ENCODE results near the gene PDE7B. TPM values are rescaled to one million over a fixed set of nuclear protein-coding genes. Genes with fewer than 3 reads are reported as not detected.

Gene PDE7B
- total and polyA plus RNA-seq, 2 of the 8 experiments (the other 6 are each of a cell fraction or from before 2014, with no cell fraction given), result not detected

DNA sequence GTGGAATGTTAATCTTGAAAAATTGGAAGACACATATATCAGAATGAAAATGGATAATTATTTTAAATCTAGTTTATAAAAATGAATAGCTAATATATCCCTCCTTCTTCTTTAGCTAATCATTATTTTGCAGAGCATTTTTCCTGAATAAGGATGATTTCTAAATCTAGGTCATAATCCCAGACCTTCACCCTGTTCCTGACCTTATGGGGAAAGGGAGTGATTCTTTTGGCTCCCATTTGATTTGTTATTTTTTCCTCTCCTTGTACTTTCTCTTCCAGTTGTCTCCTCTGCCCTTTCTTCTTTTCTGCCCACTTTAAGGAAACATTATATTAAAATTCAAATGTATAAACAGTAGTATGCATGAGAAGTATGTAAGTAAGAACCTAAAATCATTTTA is 208.6 kb downstream of the PDE7B start:
- Histone ChIP-seq H3K23ac (ENCODE audit: insufficient read length) (no peak overlapping the region), H3K18ac (ENCODE audit: extremely low read depth, low read length) (no peak overlapping the region), H3K9ac (replicated peaks in 1 of 4; ENCODE audit: extremely low read depth in 1 of 4, low read depth in 3 of 4, low read length in 3 of 4) (no peak overlapping the region), H3K4me1 (replicated peaks in 1 of 4; ENCODE audit: control insufficient read depth in 3 of 4, insufficient read depth in 4 of 4, low read length in 3 of 4) (no peaks in the 10 kb centered on the region), H2BK5ac (ENCODE audit: low read depth, low read length) (no peak overlapping the region), H3K4me3 (ENCODE audit: extremely low read depth in 1 of 4, insufficient read depth in 2 of 4, low read depth in 3 of 4, low read length in 4 of 4) (no peak overlapping the region), H4K20me1 (replicated peaks in 1 of 2; ENCODE audit: control insufficient read depth in 1 of 2, insufficient read depth in 2 of 2, low read length in 2 of 2) (no peaks in the 10 kb centered on the region), H2AFZ (ENCODE audit: low read length) (no peak overlapping the region), H3K79me1 (ENCODE audit: low read depth, low read length) (no peaks in the 10 kb centered on the region), H3K4me2 (ENCODE audit: insufficient read depth in 1 of 2, low read depth in 2 of 2, low read length in 2 of 2) (no peak overlapping the region), H4K8ac (ENCODE audit: extremely low read depth, insufficient read depth, low read length) (no peak overlapping the region), H3K9me3 (ENCODE audit: insufficient read depth in 2 of 2, low read depth in 1 of 2, low read length in 1 of 2) (no peaks in the 10 kb centered on the region), H3K27me3 (replicated peaks in 1 of 4; ENCODE audit: control insufficient read depth in 3 of 4, extremely low read depth in 1 of 4, insufficient read depth in 3 of 4, low read length in 3 of 4) (peaks cover 0 to 1% (median 0%) of the 10 kb centered on the region in 4 experiments; a peak in 1 of 7 replicates), H3K36me3 (ENCODE audit: control insufficient read depth in 2 of 4, insufficient read depth in 4 of 4, low read length in 3 of 4) (no peaks in the 10 kb centered on the region), H4K91ac (replicated peaks; ENCODE audit: insufficient read length, low read length) (no peak overlapping the region), H3K14ac (ENCODE audit: insufficient read length) (no peak overlapping the region), H3K4ac (replicated peaks; ENCODE audit: insufficient read length, low read depth, low read length) (no peak overlapping the region), H2BK120ac (replicated peaks; ENCODE audit: low read depth, low read length) (no peak overlapping the region), H2BK20ac (ENCODE audit: low read length) (no peak overlapping the region), H3K56ac (replicated peaks; ENCODE audit: insufficient read length, low read depth, low read length) (no peak overlapping the region), H4K5ac (ENCODE audit: insufficient read length, low read depth, low read length) (no peak overlapping the region), H2AK5ac (ENCODE audit: low read depth, low read length) (no peak overlapping the region), H3K79me2 (ENCODE audit: control insufficient read depth in 1 of 2, insufficient read depth in 2 of 2, low read length in 2 of 2) (no peaks in the 10 kb centered on the region), H2BK12ac (ENCODE audit: low read depth, low read length) (no peak overlapping the region), H2BK15ac (ENCODE audit: low read length) (no peak overlapping the region), H3K23me2 (ENCODE audit: low read depth, low read length) (no peaks in the 10 kb centered on the region), H3K27ac (ENCODE audit: low read depth, low read length) (no peak overlapping the region)
- FAIRE-seq (no peak), DNase-seq (ENCODE audit: low read depth in 1 of 2, low spot score in 2 of 2) (no peak)
- CTCF ChIA-PET (ENCODE audit: partially characterized antibody), result interaction anchor here (1.3 kb wide), 1 partner anchor 16 kb away, joined by 4 read pairs; no protein-coding TSS in a partner anchor
- POLR2A ChIA-PET (ENCODE audit: partially characterized antibody), result no interaction called here
- TF ChIP-seq USF2 (IDR thresholded peaks at IDR 0.05; ENCODE audit: low read length) (no peak), SP2 (IDR thresholded peaks at IDR 0.05; ENCODE audit: low read length) (no peak), PHF8 (conservative IDR thresholded peaks at IDR 0.05; ENCODE audit: low read depth, low read length) (no peak), KDM4A (IDR thresholded peaks at IDR 0.05; ENCODE audit: low read depth, low read length, severe bottlenecking) (no peak), BCL11A (IDR thresholded peaks at IDR 0.05; ENCODE audit: low read depth in 2 of 2, low read length in 2 of 2) (no peak), FOSL1 (IDR thresholded peaks at IDR 0.05; ENCODE audit: insufficient read depth, low read depth, low read length) (no peak), TEAD4 (IDR thresholded peaks at IDR 0.05; ENCODE audit: low read depth, low read length) (no peak), KDM1A (IDR thresholded peaks at IDR 0.05; ENCODE audit: borderline replicate concordance, low read length) (no peak), RBBP5 (IDR thresholded peaks at IDR 0.05; ENCODE audit: borderline replicate concordance, low read depth, low read length) (no peak), SP4 (IDR thresholded peaks at IDR 0.05; ENCODE audit: low read length) (no peak), NRF1 (IDR thresholded peaks at IDR 0.05; ENCODE audit: low read depth, low read length) (no peak)
- TF ChIP-seq, protein P1, sequence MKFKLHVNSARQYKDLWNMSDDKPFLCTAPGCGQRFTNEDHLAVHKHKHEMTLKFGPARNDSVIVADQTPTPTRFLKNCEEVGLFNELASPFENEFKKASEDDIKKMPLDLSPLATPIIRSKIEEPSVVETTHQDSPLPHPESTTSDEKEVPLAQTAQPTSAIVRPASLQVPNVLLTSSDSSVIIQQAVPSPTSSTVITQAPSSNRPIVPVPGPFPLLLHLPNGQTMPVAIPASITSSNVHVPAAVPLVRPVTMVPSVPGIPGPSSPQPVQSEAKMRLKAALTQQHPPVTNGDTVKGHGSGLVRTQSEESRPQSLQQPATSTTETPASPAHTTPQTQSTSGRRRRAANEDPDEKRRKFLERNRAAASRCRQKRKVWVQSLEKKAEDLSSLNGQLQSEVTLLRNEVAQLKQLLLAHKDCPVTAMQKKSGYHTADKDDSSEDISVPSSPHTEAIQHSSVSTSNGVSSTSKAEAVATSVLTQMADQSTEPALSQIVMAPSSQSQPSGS (IDR thresholded peaks at IDR 0.05; ENCODE audit: low read length), result no peak
- TF ChIP-seq, protein P2, sequence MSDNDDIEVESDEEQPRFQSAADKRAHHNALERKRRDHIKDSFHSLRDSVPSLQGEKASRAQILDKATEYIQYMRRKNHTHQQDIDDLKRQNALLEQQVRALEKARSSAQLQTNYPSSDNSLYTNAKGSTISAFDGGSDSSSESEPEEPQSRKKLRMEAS (IDR thresholded peaks at IDR 0.05), result no peak

Measured in H1 (cell line).